Left ventricle myocardium inferior (tissue), 1 donor: ENCODE results near the gene TAS2R14. TPM values are rescaled to one million over a fixed set of nuclear protein-coding genes. Genes with fewer than 3 reads are reported as not detected.

ENCODE experiments used
- DNase-seq: peaks from one replicate; pipeline ENCODE4 v3.0.0-alpha.2; 2020
- H3K27ac ChIP-seq: fragments of 200-600 bp; replicated peaks from 2 replicates; pipeline ENCODE4 v1.8.0; 2021
- H3K27me3 ChIP-seq: fragments of 200-600 bp; 2 replicates; pipeline ENCODE4 v1.8.0; 2021; ENCODE audit warnings: low read depth
- H3K36me3 ChIP-seq: fragments of 200-600 bp; 2 replicates; pipeline ENCODE4 v1.8.0; 2021
- H3K4me1 ChIP-seq: fragments of 200-600 bp; 2 replicates; pipeline ENCODE4 v1.8.0; 2021
- H3K4me3 ChIP-seq: fragments of 200-600 bp; 2 replicates; pipeline ENCODE4 v1.8.0; 2021; ENCODE audit warnings: mild to moderate bottlenecking, moderate library complexity
- H3K9me3 ChIP-seq: fragments of 200-600 bp; replicated peaks from 2 replicates; pipeline ENCODE4 v1.8.0; 2021
- intact Hi-C: fragments of 100-400 bp; cut with micrococcal nuclease; formaldehyde crosslinking; loops from one replicate; pipeline ENCODE4 v1.11.0; 2022
- total RNA-seq: library from RNA; stranded (reverse); fragmentation: NEBNext Ultra II Directional; extraction: Animal tissue kit (Norgen Biotek cat#: 25700); gene quantifications from one replicate; pipeline ENCODE4 v1.2.1, GENCODE V29; 2021
- TF ChIP-seq, protein P1 (sequence below): fragments of 200-600 bp; IDR thresholded peaks from 2 replicates; pipeline ENCODE4 v1.8.0; 2021; ENCODE audit warnings: antibody characterized with exemption, mild to moderate bottlenecking, borderline replicate concordance
- donor health status: DM: no; HTN: yes; CAD: no; lungs with severe emphysema.

The TAS2R14 gene
- total RNA-seq, 1 donor from 2014 or later = 0.58 TPM

DNA sequence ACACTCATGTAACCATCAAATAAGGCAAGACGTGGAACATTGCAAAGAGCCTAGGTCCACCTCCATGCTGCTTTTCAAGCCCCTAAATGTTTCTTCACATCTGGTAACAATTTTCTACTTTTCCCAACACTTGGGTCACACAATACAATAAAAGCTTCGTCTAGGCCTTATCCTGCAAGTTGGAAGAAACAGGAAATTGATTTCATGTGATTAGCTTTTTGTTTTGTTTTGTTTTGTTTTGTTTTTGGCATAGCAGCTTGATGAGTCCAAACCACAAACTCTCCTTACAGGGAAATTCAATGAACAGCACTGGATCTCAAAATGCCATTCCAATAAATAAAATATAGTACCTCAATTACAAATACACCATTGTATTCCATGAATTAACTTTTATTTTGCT is 28.3 kb upstream of the TAS2R14 start:
- intact Hi-C loops = no loop called here
- TF ChIP-seq, protein P1, sequence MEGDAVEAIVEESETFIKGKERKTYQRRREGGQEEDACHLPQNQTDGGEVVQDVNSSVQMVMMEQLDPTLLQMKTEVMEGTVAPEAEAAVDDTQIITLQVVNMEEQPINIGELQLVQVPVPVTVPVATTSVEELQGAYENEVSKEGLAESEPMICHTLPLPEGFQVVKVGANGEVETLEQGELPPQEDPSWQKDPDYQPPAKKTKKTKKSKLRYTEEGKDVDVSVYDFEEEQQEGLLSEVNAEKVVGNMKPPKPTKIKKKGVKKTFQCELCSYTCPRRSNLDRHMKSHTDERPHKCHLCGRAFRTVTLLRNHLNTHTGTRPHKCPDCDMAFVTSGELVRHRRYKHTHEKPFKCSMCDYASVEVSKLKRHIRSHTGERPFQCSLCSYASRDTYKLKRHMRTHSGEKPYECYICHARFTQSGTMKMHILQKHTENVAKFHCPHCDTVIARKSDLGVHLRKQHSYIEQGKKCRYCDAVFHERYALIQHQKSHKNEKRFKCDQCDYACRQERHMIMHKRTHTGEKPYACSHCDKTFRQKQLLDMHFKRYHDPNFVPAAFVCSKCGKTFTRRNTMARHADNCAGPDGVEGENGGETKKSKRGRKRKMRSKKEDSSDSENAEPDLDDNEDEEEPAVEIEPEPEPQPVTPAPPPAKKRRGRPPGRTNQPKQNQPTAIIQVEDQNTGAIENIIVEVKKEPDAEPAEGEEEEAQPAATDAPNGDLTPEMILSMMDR = no peak
- Histone ChIP-seq H3K27me3 (no peaks in the 10 kb centered on the region), H3K4me3 (no peak overlapping the region), H3K36me3 (no peaks in the 10 kb centered on the region), H3K27ac (no peak overlapping the region), H3K4me1 (peaks cover 17% of the 10 kb centered on the region), H3K9me3 (no peaks in the 10 kb centered on the region)
- DNase-seq = no peak

- no peaks in the 10 kb centered on the region for H3K27me3 ChIP-seq
- no peak overlapping the region for H3K4me3 ChIP-seq
- intact Hi-C loops = no loop called here
- peaks cover 17% of the 10 kb centered on the region for H3K4me1 ChIP-seq
- H3K9me3 ChIP-seq = no peaks in the 10 kb centered on the region
- H3K27ac ChIP-seq = no peak overlapping the region
- TF ChIP-seq, protein P1 = no peak
- DNase-seq = no peak
- H3K36me3 ChIP-seq = no peaks in the 10 kb centered on the region
Measured at GRCh38 chr12:10966314-10966713, 27.3 kb upstream of the TAS2R14 start.

GRCh38 chr12:10965476-10965875 is 26.4 kb upstream of the TAS2R14 start:
- TF ChIP-seq, protein P1 = no peak

DNA sequence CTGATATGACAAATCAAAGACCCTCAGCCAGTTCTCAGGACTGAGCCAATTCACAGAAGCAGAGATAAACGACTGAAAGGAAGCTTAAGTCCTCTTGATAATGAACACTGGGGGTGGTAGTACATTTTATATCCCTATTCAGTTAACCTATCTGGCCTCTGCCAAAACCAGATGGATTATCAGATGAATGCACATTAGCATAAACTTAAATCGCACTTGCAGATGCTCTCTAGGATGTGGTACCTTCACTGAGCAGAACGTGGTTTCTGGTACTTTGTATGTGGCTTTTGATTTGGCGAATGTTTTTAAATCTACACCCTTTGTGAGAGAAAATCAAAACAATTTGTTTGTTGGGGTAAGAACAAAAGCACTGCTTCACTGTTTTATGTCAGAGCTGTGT is 21.1 kb upstream of the TAS2R14 start:
- Histone ChIP-seq H3K4me3 (no peak overlapping the region), H3K9me3 (peaks cover 23% of the 10 kb centered on the region), H3K27me3 (no peaks in the 10 kb centered on the region), H3K36me3 (no peaks in the 10 kb centered on the region), H3K27ac (no peak overlapping the region), H3K4me1 (no peaks in the 10 kb centered on the region)
- no peak for DNase-seq
- TF ChIP-seq, protein P1 = no peak
- intact Hi-C loops = no loop called here

More at GRCh38 chr12:10965476-10965875, 26.4 kb upstream of the TAS2R14 start:
- no peaks in the 10 kb centered on the region for H3K36me3 ChIP-seq
- H3K4me3 ChIP-seq = no peak overlapping the region
- H3K9me3 ChIP-seq = no peaks in the 10 kb centered on the region
- intact Hi-C loops = no loop called here
- H3K4me1 ChIP-seq = peaks cover 17% of the 10 kb centered on the region
- no peak overlapping the region for H3K27ac ChIP-seq
- no peaks in the 10 kb centered on the region for H3K27me3 ChIP-seq
- DNase-seq = no peak

DNA sequence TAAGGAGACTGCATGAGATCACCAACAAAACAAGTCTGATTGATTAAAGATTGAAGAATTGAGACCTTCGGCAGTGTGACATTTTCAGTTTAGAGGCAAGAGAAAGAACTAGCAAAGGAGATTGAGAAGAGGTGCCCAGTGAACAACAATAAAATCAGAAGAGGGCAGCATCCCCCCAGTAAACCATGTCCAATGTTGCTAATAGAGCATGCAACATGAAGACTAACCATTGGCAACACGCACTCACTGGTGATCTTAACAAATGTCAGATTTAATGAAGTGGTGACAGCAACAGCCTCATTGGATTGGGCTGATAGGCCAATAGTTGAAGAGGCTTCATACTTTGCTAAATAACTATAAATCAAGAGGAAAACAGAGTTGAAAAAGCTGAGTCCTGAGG is 20.7 kb upstream of the TAS2R14 start:
- peaks cover 28% of the 10 kb centered on the region for H3K9me3 ChIP-seq
- no peak overlapping the region for H3K4me3 ChIP-seq
- H3K27ac ChIP-seq = no peak overlapping the region
- H3K4me1 ChIP-seq = no peaks in the 10 kb centered on the region
- no peaks in the 10 kb centered on the region for H3K27me3 ChIP-seq
- H3K36me3 ChIP-seq = no peaks in the 10 kb centered on the region
- intact Hi-C loops = no loop called here
- no peak for DNase-seq
- TF ChIP-seq, protein P1 = peak; percentile 34

DNA sequence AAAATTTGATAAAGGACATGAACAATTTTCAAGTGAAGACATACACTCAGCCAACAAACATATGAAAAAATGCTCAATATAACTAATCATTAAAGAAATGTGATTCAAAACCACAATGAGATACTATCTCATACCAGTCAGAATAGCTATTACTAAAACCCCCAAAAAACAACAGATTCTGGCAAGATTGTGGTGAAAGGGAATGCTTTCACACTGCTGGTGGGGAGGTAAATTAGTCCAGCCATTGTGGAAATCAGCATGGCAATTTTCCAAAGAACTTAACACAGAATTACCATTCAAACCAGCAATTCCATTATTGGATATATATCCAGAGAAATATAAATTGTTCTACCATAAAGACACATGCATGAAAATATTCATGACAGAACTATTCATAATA is 18.7 kb upstream of the TAS2R14 start:
- H3K27me3 ChIP-seq = no peaks in the 10 kb centered on the region
- intact Hi-C loops = no loop called here
- TF ChIP-seq, protein P1 = no peak
- no peak for DNase-seq
- H3K9me3 ChIP-seq = peaks cover 28% of the 10 kb centered on the region
- H3K4me1 ChIP-seq = no peaks in the 10 kb centered on the region
- no peaks in the 10 kb centered on the region for H3K36me3 ChIP-seq
- H3K4me3 ChIP-seq = no peak overlapping the region
- no peak overlapping the region for H3K27ac ChIP-seq
